ENCODE measurements around the gene NOL3. TPM values are rescaled to one million over a fixed set of nuclear protein-coding genes. Genes with fewer than 3 reads are reported as not detected.

The NOL3 gene
- total RNA-seq, result 18.1 and 26.1 TPM in 2 replicates

DNA sequence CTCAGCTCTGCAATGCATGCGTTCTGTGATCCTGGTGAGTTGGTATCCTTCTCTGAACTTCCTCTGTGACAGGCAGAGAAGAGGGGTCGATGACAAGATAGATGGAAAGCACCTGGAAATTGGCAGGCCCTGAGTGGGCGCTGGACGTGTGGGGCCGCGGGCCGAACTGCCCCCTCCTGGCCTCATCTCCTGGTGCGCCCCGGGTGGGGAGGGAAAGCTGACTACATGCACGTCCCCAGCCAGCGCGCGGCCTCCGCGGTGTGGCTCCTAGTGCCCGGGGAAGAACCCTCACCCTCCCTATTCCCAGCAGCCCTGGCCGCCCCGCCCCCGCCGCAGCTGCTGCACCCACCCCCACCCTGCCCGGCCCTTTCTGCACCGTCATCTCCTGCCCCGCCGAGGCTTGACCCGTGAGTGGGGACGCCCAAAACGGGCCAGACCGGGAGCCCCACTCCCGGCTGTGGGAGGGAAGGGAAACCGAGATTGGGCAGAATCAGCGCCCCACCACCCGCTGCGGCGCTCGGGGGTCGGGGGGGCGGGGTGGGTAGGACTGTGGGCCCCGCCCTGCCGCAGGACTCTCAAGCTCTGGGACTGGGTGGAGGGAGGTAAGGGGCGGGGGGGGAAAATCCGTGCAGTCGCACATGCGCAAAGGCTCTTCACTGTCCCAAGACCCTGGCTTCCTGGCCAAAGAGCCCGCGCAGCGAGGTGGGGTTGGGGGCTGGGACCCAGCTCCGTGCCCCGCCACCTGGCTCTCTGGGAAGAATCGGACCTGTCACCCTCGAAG lies at the start of gene NOL3:
Gene NOL3, plus strand, starts transcription at position 371 of the 781 bp plus-strand sequence.

GRCh38 chr16:67150833-67151396 lies 19.4 kb upstream of the NOL3 start, which contains the start of gene B3GNT9:
Gene B3GNT9 (minus strand): TSS chr16:67150998. CDS start chr16:67150485, 513 bp downstream.

GRCh38 chr16:67164599-67165061 lies 5.7 kb upstream of the NOL3 start, which contains the start of gene HSF4:
Gene HSF4 (plus strand): TSS chr16:67164745. CDS start chr16:67164812, 67 bp downstream.

GRCh38 chr16:67183627-67184452 lies 13.5 kb downstream of the NOL3 start, which contains the start of gene MATCAP1:
Gene MATCAP1 (minus strand): TSS chr16:67183963. CDS start chr16:67180610, 3,353 bp downstream.

DNA sequence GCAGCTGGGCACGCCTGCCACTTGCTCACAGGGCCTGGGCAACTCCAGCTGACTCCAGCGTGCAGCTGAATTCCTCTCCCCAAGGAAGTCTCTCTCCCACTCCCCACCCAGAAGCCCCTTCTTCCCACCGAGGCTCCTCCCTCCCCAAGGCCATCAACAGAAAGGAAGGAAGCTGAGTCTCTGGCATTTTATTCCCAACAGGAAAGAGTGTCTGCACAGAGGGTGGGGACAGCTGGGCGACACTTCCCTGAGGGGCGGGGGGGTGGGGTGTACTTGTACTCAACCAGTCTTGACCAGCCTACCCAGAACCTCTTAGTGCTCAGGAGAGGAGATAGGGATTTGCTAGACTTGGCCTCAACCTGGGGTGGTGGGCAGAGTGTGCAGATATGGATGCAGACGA lies 19.7 kb downstream of the NOL3 start, which contains the start of gene EXOC3L1:
Gene EXOC3L1, minus strand, starts transcription at position 96 of the 400 bp plus-strand sequence. CDS start 460 bp downstream, outside the sequence.

DNA sequence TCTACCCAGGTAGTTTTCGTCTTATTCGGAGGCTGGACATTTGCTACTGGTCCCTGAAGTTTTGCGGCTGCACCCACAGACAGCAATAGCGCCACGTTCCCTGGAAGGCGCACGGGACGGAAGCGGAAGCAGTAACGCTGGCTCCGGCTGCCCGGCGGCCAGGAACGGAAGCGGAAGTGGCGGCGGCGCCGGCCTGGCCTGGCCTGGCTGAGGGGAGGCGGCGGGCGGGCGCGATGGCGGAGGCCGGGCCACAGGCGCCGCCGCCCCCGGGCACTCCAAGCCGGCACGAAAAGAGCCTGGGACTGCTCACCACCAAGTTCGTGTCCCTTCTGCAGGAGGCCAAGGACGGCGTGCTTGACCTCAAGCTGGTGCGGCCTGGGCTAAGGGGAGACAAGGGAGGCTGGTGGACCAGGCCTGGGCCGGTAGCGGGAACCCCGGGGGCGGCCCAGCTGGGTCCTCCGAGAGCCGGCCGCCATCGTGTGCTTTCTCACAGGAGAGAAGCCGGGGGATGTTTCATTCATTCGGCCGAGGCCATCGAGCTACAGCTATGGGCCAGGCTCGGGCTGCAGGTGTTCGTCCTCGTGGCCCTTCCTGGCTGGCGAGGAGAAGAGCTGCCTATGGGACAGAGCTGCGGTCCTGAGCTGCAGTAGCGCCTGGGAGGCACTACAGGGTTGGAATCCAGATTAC lies 21.8 kb downstream of the NOL3 start, which contains the start of gene E2F4:
Gene E2F4, plus strand, starts transcription at position 161 of the 687 bp plus-strand sequence. Its CDS starts 73 bp downstream, at position 234.

DNA sequence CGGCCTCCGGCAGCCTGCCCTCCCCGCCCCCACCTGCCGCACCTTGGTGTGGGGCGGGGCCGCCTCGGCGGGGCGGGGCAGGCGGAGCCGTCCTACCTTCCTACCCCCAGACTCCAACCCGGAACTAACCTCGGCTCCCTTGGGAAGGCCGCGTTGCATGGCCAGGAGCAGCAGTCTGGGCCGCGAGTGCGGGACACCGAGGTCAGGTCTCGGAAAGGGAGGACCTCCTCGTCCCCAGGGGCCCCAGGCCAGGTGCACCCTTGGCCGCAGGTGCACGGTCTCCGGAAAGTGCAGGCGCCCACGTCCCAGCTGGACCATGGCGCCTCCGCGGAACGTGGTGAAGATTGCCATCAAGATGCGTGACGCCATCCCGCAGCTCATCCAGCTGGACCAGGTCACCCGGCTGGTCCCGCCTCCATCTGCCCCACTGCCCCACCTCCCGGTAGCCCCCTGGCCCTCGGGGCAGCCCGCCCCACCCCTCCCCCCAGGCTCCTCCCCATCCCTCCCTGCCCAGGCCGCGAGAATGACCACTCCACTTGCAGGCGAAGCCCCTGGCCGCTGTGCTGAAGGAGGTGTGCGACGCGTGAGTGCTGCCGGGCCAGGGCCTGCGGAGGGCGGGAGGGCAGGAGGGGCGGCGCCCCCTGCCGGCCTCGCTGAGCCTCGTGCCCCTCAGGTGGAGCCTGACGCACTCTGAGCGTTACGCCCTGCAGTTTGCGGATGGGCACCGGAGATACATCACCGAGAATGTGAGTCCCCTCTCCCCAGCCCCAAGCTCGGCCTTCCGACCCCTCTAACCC lies 28.9 kb downstream of the NOL3 start, which contains the start of gene ELMO3:
Gene ELMO3, plus strand, starts transcription at position 121 of the 797 bp plus-strand sequence. Its CDS starts 196 bp downstream, at position 317.

Other genes with a start within 250 kb of the NOL3 start
- 0.58 and 1.1 TPM in 2 replicates for gene RRAD, start 245.0 kb upstream of the NOL3 start, total RNA-seq
- gene CIAO2B, start 236.1 kb upstream of the NOL3 start, total RNA-seq, result 71.4 and 88.2 TPM in 2 replicates
- 23.2 and 30.4 TPM in 2 replicates for gene CES2, start 235.0 kb upstream of the NOL3 start, total RNA-seq
- not detected in 2 replicates for gene CES3, start 209.3 kb upstream of the NOL3 start, total RNA-seq
- gene CES4A, start 181.9 kb upstream of the NOL3 start, total RNA-seq, result 1.2 and 3.0 TPM in 2 replicates
- 31.9 and 39.8 TPM in 2 replicates for gene CBFB, start 141.4 kb upstream of the NOL3 start, total RNA-seq
- 14.2 and 39.7 TPM in 2 replicates for gene PHAF1, start 60.6 kb upstream of the NOL3 start, total RNA-seq
- 56.6 and 62.5 TPM in 2 replicates for gene B3GNT9, start 19.5 kb upstream of the NOL3 start, total RNA-seq
- 20.4 and 32.7 TPM in 2 replicates for gene TRADD, start 10.6 kb upstream of the NOL3 start, total RNA-seq
- 20.0 and 37.8 TPM in 2 replicates for gene FBXL8, start 10.6 kb upstream of the NOL3 start, total RNA-seq
- 9.8 and 16.9 TPM in 2 replicates for gene HSF4, start 5.8 kb upstream of the NOL3 start, total RNA-seq
- gene MATCAP1, start 13.4 kb downstream of the NOL3 start, total RNA-seq, result 9.5 and 18.7 TPM in 2 replicates
- 0.12 and 1.9 TPM in 2 replicates for gene EXOC3L1, start 19.6 kb downstream of the NOL3 start, total RNA-seq
- gene E2F4, start 21.6 kb downstream of the NOL3 start, total RNA-seq, result 62.1 and 72.0 TPM in 2 replicates
- gene ELMO3, start 28.6 kb downstream of the NOL3 start, total RNA-seq, result 0.34 and 0.58 TPM in 2 replicates
- gene TMEM208, start 56.6 kb downstream of the NOL3 start, total RNA-seq, result 33.2 and 34.3 TPM in 2 replicates
- 26.6 and 26.9 TPM in 2 replicates for gene FHOD1, start 76.9 kb downstream of the NOL3 start, total RNA-seq
- gene SLC9A5, start 78.4 kb downstream of the NOL3 start, total RNA-seq, result 0.58 and 0.60 TPM in 2 replicates
- 6.6 and 8.6 TPM in 2 replicates for gene PLEKHG4, start 109.0 kb downstream of the NOL3 start, total RNA-seq
- 0.12 TPM in 1 of 2 replicates, not detected in the other for gene KCTD19, start 156.2 kb downstream of the NOL3 start, total RNA-seq
- gene LRRC36, start 156.3 kb downstream of the NOL3 start, total RNA-seq, result not detected in 2 replicates
- not detected in 2 replicates for gene TPPP3, start 223.0 kb downstream of the NOL3 start, total RNA-seq
- gene ZDHHC1, start 245.9 kb downstream of the NOL3 start, total RNA-seq, result 10.6 and 12.8 TPM in 2 replicates